Caco-2 (cell line): Measurements from ENCODE around the gene TANK. TPM values are rescaled to one million over a fixed set of nuclear protein-coding genes. Genes with fewer than 3 reads are reported as not detected.

ENCODE experiments used
- BruUV-seq: library from RNA; stranded (reverse); fragments of 400-500 nt; replicated peaks from 2 replicates; lab custom pipeline; 2021; lab: Mats Ljungman, UMichigan
- CTCF ChIA-PET: fragments of 300-600 bp; sonication (Branson Sonifier 250); formaldehyde crosslinking; loops from one replicate; lab custom pipeline; 2022; ENCODE audit warnings: antibody characterized with exemption; lab: Charles Lee
- POLR2A ChIA-PET: fragments of 300-600 bp; sonication (Branson Sonifier 250); formaldehyde crosslinking; loops from one replicate; lab custom pipeline; 2022; ENCODE audit warnings: antibody characterized with exemption; lab: Charles Lee
- DNase-seq, 2 experiments: peaks; one replicate each; pipeline versions ENCODE4 v3.0.0 to v3.0.0-alpha.2; 2020 to 2022
- H3K27me3 ChIP-seq: replicated peaks from 2 replicates; pipeline ENCODE4 v1.6.0; 2011; ENCODE audit warnings: low read length; ENCODE audit not compliant: control insufficient read depth, insufficient read depth
- H3K36me3 ChIP-seq: 2 replicates; pipeline ENCODE4 v1.5.1; 2011; ENCODE audit warnings: low read length; ENCODE audit not compliant: control insufficient read depth, insufficient read depth
- H3K4me1 ChIP-seq: fragments of 250-450 bp; sonication (Bioruptor Pico); 2 replicates; pipeline ENCODE4 v1.5.1; 2020; ENCODE audit warnings: mild to moderate bottlenecking
- H3K4me3 ChIP-seq: 2 replicates; pipeline ENCODE4 v1.5.1; 2011; ENCODE audit warnings: low read depth, mild to moderate bottlenecking, control low read depth, low read length
- H3K9me3 ChIP-seq: fragments of 250-450 bp; sonication (Bioruptor Pico); 2 replicates; pipeline ENCODE4 v1.5.1; 2020; ENCODE audit warnings: mild to moderate bottlenecking, moderate library complexity
- H3K27ac Mint-ChIP-seq: one replicate; pipeline ENCODE4 v1.8.0; 2022; ENCODE audit warnings: mixed read lengths; ENCODE audit not compliant: unreplicated experiment
- H3K27me3 Mint-ChIP-seq: one replicate; pipeline ENCODE4 v1.8.0; 2022; ENCODE audit warnings: mixed read lengths; ENCODE audit not compliant: insufficient read depth, unreplicated experiment
- H3K36me3 Mint-ChIP-seq: one replicate; pipeline ENCODE4 v1.8.0; 2022; ENCODE audit warnings: mild to moderate bottlenecking, mixed read lengths; ENCODE audit not compliant: insufficient read depth, unreplicated experiment
- H3K4me1 Mint-ChIP-seq: one replicate; pipeline ENCODE4 v1.8.0; 2022; ENCODE audit warnings: low read depth, mixed read lengths; ENCODE audit not compliant: unreplicated experiment
- H3K4me3 Mint-ChIP-seq: one replicate; pipeline ENCODE4 v1.8.0; 2022; ENCODE audit warnings: mild to moderate bottlenecking, moderate library complexity, mixed read lengths; ENCODE audit not compliant: unreplicated experiment
- H3K9me3 Mint-ChIP-seq: one replicate; pipeline ENCODE4 v1.8.0; 2022; ENCODE audit warnings: mixed read lengths; ENCODE audit not compliant: unreplicated experiment
- intact Hi-C: fragments of 100-400 bp; cut with micrococcal nuclease; formaldehyde crosslinking; loops from one replicate; pipeline ENCODE4 v1.10.0; 2022; ENCODE audit not compliant: unreplicated experiment
- total RNA-seq: library from RNA; stranded (reverse); gene quantifications from 2 replicates; pipeline ENCODE4 v1.2.3, GENCODE V29; 2022
- TF ChIP-seq, protein P1 (sequence below), 2 experiments: fragments of 200-600 bp in 1 of 2; IDR thresholded peaks; 1 replicate in 1 of 2; 2 replicates in 1 of 2; pipeline versions ENCODE4 v1.5.1 to v1.8.0; 2011 to 2022; ENCODE audit warnings: antibody characterized with exemption in 1 of 2, control low read depth in 1 of 2, inconsistent platforms in 1 of 2, low read depth in 1 of 2, low read length in 1 of 2, mild to moderate bottlenecking in 1 of 2, moderate library complexity in 1 of 2; ENCODE audit not compliant: insufficient read depth in 1 of 2, severe bottlenecking in 1 of 2, unreplicated experiment in 1 of 2

Gene TANK
- total RNA-seq, 1 experiment from 2014 or later = 56.0 TPM

GRCh38 chr2:161159456-161160225 is 587 bp upstream of the TANK start:
- peaks cover 21% of the 10 kb centered on the region for H3K36me3 Mint-ChIP-seq
- ChIA-PET POLR2A (no interaction called here), CTCF (no interaction called here)
- H3K36me3 ChIP-seq = 0 out of 2 replicates have a peak, but pooled peaks cover 1% of the 10 kb centered on the region
- peaks cover under 1% of the 10 kb centered on the region for H3K9me3 Mint-ChIP-seq
- intact Hi-C loops = loop anchor here (1.0 to 5.0 kb wide), 5 partner anchors 25 to 97 kb away; no protein-coding TSS in a partner anchor
- TF ChIP-seq, protein P1, sequence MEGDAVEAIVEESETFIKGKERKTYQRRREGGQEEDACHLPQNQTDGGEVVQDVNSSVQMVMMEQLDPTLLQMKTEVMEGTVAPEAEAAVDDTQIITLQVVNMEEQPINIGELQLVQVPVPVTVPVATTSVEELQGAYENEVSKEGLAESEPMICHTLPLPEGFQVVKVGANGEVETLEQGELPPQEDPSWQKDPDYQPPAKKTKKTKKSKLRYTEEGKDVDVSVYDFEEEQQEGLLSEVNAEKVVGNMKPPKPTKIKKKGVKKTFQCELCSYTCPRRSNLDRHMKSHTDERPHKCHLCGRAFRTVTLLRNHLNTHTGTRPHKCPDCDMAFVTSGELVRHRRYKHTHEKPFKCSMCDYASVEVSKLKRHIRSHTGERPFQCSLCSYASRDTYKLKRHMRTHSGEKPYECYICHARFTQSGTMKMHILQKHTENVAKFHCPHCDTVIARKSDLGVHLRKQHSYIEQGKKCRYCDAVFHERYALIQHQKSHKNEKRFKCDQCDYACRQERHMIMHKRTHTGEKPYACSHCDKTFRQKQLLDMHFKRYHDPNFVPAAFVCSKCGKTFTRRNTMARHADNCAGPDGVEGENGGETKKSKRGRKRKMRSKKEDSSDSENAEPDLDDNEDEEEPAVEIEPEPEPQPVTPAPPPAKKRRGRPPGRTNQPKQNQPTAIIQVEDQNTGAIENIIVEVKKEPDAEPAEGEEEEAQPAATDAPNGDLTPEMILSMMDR (IDR thresholded peaks at IDR 0.05; ENCODE audit: insufficient read depth in 1 of 2, low read depth in 1 of 2, low read length in 1 of 2, severe bottlenecking in 1 of 2, unreplicated experiment in 1 of 2) = no peak
- peaks cover 20% of the 10 kb centered on the region for H3K4me1 ChIP-seq
- BruUV-seq = TSS peak; percentile 93
- H3K27ac Mint-ChIP-seq = peak overlapping the region; percentile 98
- H3K9me3 ChIP-seq = no peaks in the 10 kb centered on the region
- peak in 1 of 2 experiments; percentile 4 for DNase-seq
- no peaks in the 10 kb centered on the region for H3K27me3 ChIP-seq
- H3K4me3 ChIP-seq = peak overlapping the region; percentile 7
- peaks cover 8% of the 10 kb centered on the region for H3K4me1 Mint-ChIP-seq
- H3K4me3 Mint-ChIP-seq = peak overlapping the region; percentile 94
- no peaks in the 10 kb centered on the region for H3K27me3 Mint-ChIP-seq

- Histone ChIP-seq H3K27me3 (no peaks in the 10 kb centered on the region), H3K4me3 (peak overlapping the region; percentile 89), H3K9me3 (no peaks in the 10 kb centered on the region), H3K36me3 (peaks cover 1% of the 10 kb centered on the region; the same call in 1 of the 2 replicates), H3K4me1 (peaks cover 20% of the 10 kb centered on the region)
- TSS peak; percentile 31 for BruUV-seq
- intact Hi-C loops = loop anchor here (2.0 to 5.0 kb wide), 3 partner anchors 26 to 98 kb away; no protein-coding TSS in a partner anchor
- peaks cover 8% of the 10 kb centered on the region for H3K4me1 Mint-ChIP-seq
- CTCF ChIA-PET = no interaction called here
- H3K4me3 Mint-ChIP-seq = peak overlapping the region; percentile 94
- POLR2A ChIA-PET = no interaction called here
- peak overlapping the region; percentile 98 for H3K27ac Mint-ChIP-seq
- H3K9me3 Mint-ChIP-seq = no peaks in the 10 kb centered on the region
- DNase-seq = no peak
- H3K27me3 Mint-ChIP-seq = no peaks in the 10 kb centered on the region
- H3K36me3 Mint-ChIP-seq = peaks cover 33% of the 10 kb centered on the region
- TF ChIP-seq, protein P1 (IDR thresholded peaks at IDR 0.05; ENCODE audit: insufficient read depth in 1 of 2, low read depth in 1 of 2, low read length in 1 of 2, severe bottlenecking in 1 of 2, unreplicated experiment in 1 of 2) = no peak
Observed at GRCh38 chr2:161161074-161161706, 962 bp downstream of the TANK start.

DNA sequence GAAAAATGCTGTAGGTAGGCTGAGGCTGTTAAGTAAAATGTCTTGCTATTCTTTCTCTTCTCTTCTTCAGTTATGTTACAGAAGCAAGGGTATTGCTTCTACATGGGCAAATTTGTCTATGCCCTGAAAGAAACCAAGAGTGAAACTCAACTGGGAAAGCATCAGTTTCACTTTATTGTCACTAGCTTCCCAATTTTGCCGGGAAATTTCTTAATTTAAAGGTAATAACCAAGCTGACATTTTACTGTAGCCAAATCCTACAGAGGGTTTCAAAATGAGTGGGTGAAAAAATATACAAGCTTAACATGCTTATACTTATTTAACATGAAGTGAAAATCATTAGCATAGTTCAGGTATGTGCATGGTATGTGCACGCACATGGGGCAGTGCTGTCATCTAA is 3.2 kb downstream of the TANK start:
- Histone ChIP-seq H3K4me3 (no peak overlapping the region), H3K27me3 (no peaks in the 10 kb centered on the region), H3K36me3 (peaks cover 3% of the 10 kb centered on the region; the same call in 1 of the 2 replicates), H3K9me3 (no peaks in the 10 kb centered on the region), H3K4me1 (peaks cover 20% of the 10 kb centered on the region)
- no peak for DNase-seq
- POLR2A ChIA-PET = interaction anchor here (0.5 kb wide), 1 partner anchor 1790 kb away, joined by 3 read pairs; no protein-coding TSS in a partner anchor
- CTCF ChIA-PET = no interaction called here
- Mint-ChIP-seq H3K4me3 (peak overlapping the region; percentile 52), H3K27me3 (no peaks in the 10 kb centered on the region), H3K9me3 (no peaks in the 10 kb centered on the region), H3K4me1 (peaks cover 8% of the 10 kb centered on the region), H3K27ac (no peak overlapping the region), H3K36me3 (peaks cover 39% of the 10 kb centered on the region)
- TF ChIP-seq, protein P1 (IDR thresholded peaks at IDR 0.05; ENCODE audit: insufficient read depth in 1 of 2, low read depth in 1 of 2, low read length in 1 of 2, severe bottlenecking in 1 of 2, unreplicated experiment in 1 of 2) = no peak
- no TSS peak for BruUV-seq
- intact Hi-C loops = loop anchor here (5.0 kb wide), 1 partner anchor 61 kb away; no protein-coding TSS in a partner anchor
